ENCODE results near the gene NDUFS6.

DNA sequence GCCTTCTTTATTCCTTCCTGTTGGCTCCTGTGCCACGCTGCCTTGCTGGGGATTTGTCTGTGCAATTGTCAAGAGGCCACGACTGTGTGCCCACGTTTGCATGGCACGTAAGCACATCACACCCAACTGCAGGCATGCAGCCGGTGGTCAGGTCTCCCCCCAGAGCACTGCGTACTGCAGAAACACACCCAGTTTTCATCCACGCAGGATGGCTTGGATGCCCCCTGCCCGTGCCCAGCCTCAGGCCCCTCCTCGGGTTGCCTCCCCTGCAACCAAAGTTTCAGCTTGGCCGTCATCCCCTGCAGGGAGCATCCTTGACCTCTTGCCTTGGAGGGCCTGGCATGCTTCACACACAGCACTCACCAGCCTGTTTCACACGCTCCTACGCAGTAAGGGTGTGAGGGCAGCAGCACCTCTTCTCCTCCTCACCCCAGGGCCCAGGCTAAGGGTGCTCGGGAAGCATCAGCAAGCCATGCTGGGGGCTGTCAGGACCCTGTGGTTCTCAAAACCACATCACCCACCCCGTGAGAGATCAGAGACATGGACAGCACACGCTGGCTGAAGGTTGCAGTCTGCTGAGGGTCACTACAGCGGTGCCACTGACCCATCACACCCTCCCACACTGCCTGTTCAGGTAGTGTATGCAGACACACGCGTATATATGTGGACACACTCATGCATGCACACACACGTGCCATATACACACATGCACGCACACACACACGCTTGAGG, 4.7 kb upstream of the NDUFS6 start:
- TF ChIP-seq, protein P1, sequence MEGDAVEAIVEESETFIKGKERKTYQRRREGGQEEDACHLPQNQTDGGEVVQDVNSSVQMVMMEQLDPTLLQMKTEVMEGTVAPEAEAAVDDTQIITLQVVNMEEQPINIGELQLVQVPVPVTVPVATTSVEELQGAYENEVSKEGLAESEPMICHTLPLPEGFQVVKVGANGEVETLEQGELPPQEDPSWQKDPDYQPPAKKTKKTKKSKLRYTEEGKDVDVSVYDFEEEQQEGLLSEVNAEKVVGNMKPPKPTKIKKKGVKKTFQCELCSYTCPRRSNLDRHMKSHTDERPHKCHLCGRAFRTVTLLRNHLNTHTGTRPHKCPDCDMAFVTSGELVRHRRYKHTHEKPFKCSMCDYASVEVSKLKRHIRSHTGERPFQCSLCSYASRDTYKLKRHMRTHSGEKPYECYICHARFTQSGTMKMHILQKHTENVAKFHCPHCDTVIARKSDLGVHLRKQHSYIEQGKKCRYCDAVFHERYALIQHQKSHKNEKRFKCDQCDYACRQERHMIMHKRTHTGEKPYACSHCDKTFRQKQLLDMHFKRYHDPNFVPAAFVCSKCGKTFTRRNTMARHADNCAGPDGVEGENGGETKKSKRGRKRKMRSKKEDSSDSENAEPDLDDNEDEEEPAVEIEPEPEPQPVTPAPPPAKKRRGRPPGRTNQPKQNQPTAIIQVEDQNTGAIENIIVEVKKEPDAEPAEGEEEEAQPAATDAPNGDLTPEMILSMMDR (IDR thresholded peaks at IDR 0.05), result no peak
- no peak for TF ChIP-seq POLR2A (IDR thresholded peaks at IDR 0.05)

All from heart left ventricle (tissue), 13 donors.